ENCODE results near the gene TMEM9B. TPM values are rescaled to one million over a fixed set of nuclear protein-coding genes. Genes with fewer than 3 reads are reported as not detected.

The TMEM9B gene
- total and polyA plus RNA-seq, 9 of the 15 experiments (the other 6 are each of a cell fraction or from before 2014, with no cell fraction given), result 7.7 to 20.0 (median 14.0) TPM

DNA sequence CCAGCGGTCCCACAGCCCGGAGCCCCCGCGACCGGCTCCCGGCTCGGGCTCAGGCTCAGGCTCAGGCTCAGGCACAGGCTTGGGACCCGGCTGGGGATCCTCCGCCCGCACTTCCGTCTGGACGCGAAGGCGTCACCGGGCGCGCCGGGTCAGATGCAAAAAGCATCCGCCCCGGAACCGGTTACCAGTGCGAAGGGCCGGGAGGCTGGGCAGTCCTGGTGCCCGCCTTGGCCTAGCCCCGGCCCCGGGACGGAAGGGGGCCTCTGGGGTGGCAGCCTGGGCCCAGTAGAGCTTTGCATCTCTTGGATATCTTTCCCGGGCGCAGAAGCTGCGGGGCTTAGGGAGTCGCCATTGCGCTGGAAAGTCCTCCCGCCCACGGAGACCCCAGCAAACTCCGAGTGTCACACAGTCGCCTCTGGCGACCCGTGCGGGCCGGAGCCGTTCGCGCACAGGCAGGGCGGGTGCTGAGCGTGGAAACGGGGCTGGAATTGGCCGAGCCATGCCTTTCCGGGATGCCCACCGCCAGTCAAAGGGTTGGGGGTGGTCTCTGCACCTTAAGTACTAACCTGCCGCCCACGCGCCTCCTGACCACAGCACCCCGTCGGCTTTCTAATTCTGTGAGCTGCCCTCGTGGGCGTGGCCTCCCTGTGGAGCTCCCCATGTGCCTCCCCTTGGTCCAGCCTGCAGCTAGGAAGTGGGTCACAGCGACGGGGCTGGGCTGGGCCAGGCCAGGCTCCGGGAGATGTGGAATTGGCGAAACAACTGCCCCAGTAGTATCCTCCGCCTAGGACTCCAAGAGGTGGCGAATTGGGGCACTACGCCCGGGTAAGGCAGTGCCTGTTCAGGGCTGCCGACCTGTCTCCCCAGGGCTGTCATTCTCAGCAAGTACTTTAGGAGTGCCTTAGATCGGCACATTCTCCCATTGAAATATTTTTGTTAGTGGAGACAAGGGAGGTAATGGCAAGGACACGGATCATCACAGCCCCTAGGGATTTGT is at the start of gene TMEM9B (continued):
- TF ChIP-seq, protein P1, sequence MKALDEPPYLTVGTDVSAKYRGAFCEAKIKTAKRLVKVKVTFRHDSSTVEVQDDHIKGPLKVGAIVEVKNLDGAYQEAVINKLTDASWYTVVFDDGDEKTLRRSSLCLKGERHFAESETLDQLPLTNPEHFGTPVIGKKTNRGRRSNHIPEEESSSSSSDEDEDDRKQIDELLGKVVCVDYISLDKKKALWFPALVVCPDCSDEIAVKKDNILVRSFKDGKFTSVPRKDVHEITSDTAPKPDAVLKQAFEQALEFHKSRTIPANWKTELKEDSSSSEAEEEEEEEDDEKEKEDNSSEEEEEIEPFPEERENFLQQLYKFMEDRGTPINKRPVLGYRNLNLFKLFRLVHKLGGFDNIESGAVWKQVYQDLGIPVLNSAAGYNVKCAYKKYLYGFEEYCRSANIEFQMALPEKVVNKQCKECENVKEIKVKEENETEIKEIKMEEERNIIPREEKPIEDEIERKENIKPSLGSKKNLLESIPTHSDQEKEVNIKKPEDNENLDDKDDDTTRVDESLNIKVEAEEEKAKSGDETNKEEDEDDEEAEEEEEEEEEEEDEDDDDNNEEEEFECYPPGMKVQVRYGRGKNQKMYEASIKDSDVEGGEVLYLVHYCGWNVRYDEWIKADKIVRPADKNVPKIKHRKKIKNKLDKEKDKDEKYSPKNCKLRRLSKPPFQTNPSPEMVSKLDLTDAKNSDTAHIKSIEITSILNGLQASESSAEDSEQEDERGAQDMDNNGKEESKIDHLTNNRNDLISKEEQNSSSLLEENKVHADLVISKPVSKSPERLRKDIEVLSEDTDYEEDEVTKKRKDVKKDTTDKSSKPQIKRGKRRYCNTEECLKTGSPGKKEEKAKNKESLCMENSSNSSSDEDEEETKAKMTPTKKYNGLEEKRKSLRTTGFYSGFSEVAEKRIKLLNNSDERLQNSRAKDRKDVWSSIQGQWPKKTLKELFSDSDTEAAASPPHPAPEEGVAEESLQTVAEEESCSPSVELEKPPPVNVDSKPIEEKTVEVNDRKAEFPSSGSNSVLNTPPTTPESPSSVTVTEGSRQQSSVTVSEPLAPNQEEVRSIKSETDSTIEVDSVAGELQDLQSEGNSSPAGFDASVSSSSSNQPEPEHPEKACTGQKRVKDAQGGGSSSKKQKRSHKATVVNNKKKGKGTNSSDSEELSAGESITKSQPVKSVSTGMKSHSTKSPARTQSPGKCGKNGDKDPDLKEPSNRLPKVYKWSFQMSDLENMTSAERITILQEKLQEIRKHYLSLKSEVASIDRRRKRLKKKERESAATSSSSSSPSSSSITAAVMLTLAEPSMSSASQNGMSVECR (CRISPR knock-in tag; IDR thresholded peaks at IDR 0.05), result peak; percentile 34; the same call in 1 of the 2 replicates
- TF ChIP-seq, protein P2, sequence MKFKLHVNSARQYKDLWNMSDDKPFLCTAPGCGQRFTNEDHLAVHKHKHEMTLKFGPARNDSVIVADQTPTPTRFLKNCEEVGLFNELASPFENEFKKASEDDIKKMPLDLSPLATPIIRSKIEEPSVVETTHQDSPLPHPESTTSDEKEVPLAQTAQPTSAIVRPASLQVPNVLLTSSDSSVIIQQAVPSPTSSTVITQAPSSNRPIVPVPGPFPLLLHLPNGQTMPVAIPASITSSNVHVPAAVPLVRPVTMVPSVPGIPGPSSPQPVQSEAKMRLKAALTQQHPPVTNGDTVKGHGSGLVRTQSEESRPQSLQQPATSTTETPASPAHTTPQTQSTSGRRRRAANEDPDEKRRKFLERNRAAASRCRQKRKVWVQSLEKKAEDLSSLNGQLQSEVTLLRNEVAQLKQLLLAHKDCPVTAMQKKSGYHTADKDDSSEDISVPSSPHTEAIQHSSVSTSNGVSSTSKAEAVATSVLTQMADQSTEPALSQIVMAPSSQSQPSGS (CRISPR knock-in tag; IDR thresholded peaks at IDR 0.05), result no peak
- no peak for TF ChIP-seq PTRF (tag; IDR thresholded peaks at IDR 0.05)
- TF ChIP-seq, protein P3, sequence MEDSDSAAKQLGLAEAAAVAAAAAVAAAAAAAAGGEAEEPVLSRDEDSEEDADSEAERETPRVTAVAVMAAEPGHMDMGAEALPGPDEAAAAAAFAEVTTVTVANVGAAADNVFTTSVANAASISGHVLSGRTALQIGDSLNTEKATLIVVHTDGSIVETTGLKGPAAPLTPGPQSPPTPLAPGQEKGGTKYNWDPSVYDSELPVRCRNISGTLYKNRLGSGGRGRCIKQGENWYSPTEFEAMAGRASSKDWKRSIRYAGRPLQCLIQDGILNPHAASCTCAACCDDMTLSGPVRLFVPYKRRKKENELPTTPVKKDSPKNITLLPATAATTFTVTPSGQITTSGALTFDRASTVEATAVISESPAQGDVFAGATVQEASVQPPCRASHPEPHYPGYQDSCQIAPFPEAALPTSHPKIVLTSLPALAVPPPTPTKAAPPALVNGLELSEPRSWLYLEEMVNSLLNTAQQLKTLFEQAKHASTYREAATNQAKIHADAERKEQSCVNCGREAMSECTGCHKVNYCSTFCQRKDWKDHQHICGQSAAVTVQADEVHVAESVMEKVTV (CRISPR knock-in tag; IDR thresholded peaks at IDR 0.05), result no peak
- TF ChIP-seq, protein P4, sequence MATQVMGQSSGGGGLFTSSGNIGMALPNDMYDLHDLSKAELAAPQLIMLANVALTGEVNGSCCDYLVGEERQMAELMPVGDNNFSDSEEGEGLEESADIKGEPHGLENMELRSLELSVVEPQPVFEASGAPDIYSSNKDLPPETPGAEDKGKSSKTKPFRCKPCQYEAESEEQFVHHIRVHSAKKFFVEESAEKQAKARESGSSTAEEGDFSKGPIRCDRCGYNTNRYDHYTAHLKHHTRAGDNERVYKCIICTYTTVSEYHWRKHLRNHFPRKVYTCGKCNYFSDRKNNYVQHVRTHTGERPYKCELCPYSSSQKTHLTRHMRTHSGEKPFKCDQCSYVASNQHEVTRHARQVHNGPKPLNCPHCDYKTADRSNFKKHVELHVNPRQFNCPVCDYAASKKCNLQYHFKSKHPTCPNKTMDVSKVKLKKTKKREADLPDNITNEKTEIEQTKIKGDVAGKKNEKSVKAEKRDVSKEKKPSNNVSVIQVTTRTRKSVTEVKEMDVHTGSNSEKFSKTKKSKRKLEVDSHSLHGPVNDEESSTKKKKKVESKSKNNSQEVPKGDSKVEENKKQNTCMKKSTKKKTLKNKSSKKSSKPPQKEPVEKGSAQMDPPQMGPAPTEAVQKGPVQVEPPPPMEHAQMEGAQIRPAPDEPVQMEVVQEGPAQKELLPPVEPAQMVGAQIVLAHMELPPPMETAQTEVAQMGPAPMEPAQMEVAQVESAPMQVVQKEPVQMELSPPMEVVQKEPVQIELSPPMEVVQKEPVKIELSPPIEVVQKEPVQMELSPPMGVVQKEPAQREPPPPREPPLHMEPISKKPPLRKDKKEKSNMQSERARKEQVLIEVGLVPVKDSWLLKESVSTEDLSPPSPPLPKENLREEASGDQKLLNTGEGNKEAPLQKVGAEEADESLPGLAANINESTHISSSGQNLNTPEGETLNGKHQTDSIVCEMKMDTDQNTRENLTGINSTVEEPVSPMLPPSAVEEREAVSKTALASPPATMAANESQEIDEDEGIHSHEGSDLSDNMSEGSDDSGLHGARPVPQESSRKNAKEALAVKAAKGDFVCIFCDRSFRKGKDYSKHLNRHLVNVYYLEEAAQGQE (IDR thresholded peaks at IDR 0.05; ENCODE audit: borderline replicate concordance), result no peak
- TF ChIP-seq, protein P4 (CRISPR knock-in tag; IDR thresholded peaks at IDR 0.05; ENCODE audit: low read depth), result peak; percentile 66; the same call in 1 of the 2 replicates
- TF ChIP-seq RBM14 (IDR thresholded peaks at IDR 0.05; ENCODE audit: borderline replicate concordance, insufficient read depth, low read depth, low read length), result peak; percentile 29; the same call in 1 of the 2 replicates

All from K562 (cell line).